Medulla oblongata (tissue), 1 donor: Measurements from ENCODE around the gene KIFC1.

Source experiments
- DNase-seq: peaks from one replicate; pipeline ENCODE4 v3.0.0-alpha.2; 2015; ENCODE audit errors: extremely low spot score

Gene KIFC1

DNA sequence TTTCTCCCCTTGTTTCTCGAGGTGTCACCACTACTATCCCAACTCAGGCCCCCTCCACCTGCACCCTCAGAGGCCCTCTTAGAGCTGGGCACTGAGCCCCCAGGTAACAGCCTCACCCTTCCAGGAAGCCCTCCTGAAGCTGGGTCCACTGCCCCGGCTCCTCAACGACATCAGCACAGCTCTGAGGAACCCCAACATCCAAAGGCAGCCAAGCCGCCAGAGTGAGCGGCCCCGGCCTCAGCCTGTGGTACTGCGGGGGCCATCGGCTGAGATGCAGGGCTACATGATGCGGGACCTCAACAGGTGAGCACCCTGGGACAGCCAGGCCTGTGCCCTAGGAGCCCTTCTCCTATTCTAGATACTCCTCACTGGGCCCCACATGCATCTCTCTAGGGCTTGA, 49.8 kb downstream of the KIFC1 start:
- no peak for DNase-seq

DNA sequence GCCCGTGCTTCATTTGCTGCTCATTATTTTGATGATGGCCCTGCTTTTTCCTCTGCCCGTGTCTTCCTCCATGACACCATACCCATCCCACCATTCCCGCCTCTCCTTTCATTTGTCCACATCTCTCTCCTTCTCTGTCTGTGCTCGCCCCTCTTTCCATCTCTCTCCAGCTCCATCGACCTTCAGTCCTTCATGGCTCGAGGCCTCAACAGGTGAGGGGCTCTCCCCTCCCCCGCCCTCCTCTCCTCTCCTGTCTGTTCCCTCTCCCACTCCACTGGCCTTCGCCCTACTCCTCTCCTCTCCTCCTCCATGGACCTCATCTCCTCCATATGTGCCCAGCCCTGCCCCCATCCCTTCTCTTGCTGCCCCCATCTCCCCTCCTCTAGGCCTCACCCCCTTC, 50.7 kb downstream of the KIFC1 start:
- DNase-seq: no peak

DNA sequence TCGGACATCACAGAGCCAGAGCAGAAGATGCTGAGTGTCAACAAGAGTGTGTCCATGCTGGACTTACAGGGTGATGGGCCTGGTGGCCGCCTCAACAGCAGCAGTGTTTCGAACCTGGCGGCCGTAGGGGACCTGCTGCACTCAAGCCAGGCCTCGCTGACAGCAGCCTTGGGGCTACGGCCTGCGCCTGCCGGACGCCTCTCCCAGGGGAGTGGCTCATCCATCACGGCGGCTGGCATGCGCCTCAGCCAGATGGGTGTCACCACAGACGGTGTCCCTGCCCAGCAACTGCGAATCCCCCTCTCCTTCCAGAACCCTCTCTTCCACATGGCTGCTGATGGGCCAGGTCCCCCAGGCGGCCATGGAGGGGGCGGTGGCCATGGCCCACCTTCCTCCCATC, 51.4 kb downstream of the KIFC1 start:
- DNase-seq: no peak

DNA sequence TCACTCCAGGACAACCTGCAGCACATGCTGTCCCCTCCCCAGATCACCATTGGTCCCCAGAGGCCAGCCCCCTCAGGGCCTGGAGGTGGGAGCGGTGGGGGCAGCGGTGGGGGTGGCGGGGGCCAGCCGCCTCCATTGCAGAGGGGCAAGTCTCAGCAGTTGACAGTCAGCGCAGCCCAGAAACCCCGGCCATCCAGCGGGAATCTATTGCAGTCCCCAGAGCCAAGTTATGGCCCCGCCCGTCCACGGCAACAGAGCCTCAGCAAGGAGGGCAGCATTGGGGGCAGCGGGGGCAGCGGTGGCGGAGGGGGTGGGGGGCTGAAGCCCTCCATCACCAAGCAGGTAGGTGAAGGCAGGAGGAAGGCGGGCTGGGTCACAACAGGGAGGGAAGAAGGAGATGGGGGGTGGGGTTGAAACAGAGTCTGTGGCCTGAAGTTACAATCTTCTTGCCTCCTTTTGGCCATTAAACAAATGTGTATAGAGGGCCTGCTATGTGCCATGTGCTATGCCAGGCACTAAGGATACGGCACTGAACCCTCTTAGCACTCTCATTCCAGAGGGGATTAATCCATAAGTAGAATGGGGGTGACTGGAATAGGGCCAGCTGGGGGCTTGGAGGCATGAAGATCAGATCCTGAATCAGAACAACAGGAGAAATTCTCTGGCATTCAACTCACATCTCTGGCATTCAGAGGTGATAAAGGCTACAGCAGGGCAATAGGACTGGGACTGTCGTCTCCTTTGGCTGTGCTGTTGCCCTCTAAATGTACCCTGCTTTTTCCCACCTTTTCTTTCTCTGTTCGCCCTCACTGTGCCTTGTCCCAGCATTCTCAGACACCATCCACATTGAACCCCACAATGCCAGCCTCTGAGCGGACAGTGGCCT, 52.2 kb downstream of the KIFC1 start:
- no peak for DNase-seq

DNA sequence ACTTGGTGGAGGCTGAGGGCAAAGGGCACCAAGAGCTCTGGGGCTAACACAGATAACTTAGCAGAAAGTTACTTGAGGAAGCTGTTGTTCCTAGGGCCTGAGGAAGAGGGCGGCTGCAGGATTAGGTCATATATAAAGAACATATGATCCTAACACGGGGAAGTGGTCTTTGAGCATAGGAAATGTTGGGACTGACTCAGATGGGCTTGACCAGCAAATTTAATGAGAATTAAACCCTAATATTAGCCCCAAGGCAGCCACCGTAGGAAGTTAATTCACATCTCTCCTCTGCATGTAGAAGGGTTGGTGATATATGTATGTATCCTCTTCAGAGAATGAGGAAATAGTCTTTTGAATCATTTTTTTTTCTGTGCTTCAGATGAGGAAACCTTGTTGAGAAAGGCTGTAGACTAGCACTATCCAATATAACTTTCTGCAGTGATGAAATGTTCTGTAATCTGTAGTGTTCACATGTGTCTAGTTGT, 53.5 kb downstream of the KIFC1 start:
- no peak for DNase-seq

DNA sequence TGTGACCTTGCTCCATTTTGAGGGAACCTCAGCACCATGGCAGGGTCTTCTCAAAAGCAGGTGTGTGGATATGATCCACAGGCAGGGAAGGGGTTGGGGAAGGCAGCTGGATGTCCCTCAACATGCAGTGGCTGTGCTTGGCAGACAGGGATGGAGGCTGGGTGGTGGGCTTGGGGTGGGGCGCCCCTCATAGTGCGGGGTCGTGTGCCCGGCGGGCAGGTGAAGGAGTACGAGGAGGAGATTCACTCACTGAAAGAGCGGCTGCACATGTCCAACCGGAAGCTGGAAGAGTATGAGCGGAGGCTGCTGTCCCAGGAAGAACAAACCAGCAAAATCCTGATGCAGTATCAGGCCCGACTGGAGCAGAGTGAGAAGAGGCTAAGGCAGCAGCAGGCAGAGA, 54.7 kb downstream of the KIFC1 start:
- no peak for DNase-seq

DNA sequence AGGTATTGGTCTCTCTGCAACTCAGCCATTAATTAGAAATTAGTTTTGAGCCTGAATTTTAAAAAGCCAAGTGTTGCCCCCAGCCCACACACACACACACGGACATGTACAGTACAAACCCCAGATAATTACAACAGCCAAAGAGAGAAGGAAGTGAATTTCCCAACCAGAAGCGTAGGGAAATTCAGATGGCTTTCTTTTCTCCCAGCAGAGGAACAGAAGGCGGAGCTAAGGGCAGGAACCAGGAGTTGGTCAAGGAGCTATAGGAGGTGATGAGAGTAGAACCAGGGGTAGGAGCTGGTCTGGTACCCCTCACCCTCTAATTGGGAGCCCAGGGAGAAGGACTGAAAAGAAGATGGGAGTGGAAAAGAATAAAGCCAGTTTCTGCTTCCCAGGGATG, 58.8 kb downstream of the KIFC1 start:
- DNase-seq: no peak

DNA sequence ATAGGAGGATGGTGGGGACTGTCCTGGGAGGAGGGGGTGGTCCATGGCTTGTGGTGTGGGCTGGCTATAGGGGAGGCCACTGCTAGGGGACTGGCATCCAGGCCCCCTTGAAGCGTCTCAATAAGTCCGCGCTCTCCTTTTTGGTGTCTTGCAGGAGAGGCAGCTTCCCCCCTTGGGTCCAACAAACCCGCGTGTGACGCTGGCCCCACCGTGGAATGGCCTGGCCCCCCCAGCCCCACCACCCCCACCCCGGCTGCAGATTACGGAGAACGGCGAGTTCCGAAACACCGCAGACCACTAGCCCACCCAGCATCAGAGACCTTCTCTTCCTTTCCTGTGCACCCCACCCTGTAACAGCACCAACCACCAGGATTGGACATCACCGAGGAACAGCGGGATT, 60.0 kb downstream of the KIFC1 start:
- DNase-seq: no peak

DNA sequence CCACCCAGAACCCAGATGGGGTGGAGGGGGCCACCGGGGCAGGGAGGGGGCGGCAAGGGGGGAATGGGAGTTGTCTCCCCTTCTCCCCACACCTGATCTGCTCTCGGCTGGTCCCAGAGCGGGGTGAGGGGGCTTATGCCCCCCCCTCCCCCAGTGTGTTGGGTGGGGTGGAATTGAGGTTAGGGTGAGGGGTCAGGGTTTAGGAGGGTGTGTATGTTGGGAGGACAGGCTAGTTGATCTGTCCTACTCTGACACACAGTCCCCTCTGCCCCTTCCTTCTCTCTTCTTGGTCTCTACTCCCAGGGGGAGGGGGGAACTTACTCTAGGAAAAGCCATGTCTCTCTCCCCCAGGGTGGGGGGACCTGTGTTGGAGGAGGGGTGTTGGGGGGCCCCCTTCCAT, 60.9 kb downstream of the KIFC1 start:
- DNase-seq: no peak

DNA sequence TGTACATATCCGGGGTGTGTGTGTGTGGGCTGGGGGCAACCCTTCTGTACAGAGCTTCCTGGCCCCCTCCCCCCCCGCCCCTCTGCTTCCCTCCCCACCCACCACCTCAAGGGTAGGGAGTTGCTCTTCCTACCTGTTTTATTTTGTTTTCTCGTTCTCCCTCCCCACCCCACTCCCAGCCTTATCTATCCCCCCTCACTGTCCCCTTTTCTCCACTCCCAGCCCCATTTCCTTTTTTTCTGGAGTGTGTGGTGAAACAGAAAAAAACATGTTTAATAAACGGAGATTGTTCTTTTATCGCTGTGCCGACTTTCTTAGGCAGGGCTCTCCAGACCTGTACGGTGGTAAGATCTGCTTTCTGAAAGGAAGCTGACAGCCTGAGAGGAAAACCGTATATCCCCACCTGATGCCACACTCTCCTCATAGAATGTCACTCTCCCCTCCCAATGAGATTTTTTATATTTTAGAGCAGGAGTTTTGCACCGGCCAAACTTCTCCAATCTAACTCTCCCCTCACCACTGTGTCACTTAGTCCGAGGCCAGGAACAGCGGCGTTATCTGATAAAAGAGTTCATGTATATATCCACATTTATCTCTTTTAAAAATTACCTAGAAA, 61.9 kb downstream of the KIFC1 start:
- DNase-seq: no peak

DNA sequence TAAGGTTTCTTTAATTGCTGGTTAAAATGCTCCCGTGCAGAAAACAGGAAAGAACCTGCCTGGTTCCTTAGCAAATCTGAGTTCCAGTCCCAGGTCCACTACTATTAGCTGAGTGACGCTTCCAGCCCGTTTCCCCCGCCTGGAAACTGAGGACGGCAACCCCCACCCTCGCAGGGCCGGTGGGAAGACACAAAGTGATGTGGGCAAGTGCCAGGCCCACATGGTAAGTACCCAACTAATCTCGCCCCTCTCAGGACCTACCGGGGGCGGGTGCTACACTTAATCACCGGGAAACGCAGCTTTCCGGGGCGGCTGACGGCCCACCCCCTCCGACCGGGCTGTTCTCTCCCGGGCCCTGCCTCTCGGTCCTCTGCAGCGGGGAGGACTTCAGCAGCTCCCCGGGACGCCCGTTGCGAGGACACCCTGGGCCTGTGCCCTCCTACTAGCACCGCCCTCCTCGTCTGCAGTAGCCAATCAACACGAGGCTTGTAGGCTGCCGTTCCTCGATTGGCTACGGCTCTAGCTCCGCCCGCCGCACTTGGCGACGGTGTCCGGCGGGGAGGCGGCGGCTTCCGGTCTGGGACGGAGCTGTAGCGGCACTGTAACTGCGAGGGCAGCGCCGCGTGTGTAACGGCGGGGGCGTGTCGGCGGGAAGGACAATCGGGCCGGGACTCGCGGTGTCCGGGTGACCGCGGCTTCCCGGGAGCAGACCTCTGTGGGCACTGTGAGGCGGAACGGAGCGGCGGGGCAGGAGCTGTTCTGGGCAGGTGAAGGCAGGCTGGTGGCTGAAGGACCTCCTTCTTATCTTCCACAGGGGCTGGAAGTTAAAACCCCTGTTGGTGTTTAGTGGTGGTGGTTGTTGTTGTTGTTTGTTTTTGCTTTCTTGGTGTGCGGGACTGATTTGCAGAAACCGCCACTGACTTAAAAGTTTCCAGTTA, 62.7 kb downstream of the KIFC1 start, which contains the start of gene ZBTB9:
ZBTB9 (plus strand) TSS at position 568 of the 938 bp plus-strand sequence. CDS start 525 bp downstream, outside the sequence.
- peak; percentile 98 for DNase-seq

DNA sequence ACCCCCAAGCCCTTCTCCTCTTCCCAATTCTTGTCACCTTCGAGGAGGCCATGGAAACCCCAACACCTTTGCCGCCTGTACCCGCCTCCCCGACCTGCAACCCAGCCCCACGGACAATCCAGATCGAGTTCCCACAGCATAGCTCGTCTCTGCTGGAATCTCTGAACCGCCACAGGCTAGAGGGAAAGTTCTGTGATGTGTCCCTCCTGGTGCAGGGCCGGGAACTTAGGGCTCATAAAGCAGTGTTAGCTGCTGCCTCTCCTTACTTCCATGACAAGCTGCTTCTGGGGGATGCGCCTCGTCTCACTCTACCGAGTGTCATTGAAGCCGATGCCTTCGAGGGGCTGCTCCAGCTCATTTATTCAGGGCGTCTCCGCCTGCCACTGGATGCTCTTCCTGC, 63.4 kb downstream of the KIFC1 start:
- DNase-seq: no peak

DNA sequence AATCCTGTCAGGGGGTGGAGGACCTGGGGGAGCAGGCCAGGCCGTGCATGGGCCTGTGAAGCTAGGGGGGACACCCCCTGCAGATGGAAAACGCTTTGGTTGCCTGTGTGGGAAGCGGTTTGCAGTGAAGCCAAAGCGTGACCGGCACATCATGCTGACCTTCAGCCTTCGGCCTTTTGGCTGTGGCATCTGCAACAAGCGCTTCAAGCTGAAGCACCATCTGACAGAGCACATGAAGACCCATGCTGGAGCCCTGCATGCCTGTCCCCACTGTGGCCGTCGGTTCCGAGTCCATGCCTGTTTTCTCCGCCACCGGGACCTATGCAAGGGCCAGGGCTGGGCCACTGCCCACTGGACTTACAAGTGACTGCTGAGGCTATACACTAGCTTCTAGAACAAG, 64.5 kb downstream of the KIFC1 start:
- DNase-seq: no peak

DNA sequence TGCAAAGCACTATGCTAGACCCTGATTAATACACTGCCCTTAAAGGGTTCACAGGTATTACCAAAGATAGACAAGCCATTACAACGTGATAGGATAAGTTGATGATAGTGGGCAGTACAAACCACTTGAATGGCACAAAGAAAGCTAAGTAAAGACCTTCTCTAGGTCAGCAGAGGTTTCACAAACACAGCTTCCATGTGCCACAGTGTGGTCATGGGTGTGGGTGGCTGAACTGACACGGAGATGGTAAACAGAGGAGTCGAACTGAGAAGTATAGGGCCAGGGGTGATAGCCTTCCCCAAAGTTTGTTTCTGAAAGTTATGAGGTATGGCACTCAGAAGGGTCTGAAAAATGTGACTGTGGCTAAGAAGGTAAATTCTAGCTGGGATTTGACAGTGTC, 67.1 kb downstream of the KIFC1 start:
- DNase-seq: no peak

DNA sequence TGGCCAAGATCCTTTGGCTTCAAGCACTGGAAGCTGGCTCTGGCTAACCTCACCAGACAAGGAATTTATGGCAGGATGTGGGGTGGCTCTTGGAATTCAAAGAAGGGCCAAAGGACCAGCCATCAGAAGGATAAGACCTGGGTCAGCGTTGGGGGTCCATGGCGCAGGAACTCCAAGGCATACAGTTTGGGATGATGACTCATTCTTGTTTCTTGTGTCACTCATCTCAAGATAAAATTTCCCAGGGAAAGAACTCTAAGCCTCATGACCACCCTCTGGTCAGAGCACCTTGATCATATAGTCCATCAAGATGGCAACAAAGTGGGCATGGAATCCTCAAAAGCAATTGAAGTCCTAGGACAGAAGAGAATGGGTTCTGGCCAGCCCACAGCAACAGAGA, 67.6 kb downstream of the KIFC1 start:
- DNase-seq: no peak
